Endothelial cell of umbilical vein (primary cell): ENCODE results near the gene ALG12. TPM values are rescaled to one million over a fixed set of nuclear protein-coding genes. Genes with fewer than 3 reads are reported as not detected.

ENCODE experiments used
- BruUV-seq: library from RNA; stranded (reverse); fragments of 400-500 nt; replicated peaks from 2 replicates; lab custom pipeline; 2021; lab: Mats Ljungman, UMichigan
- CTCF ChIA-PET: fragments of 300-600, 350-600 bp; sonication (Branson Sonifier 250); formaldehyde crosslinking; loops from one replicate; lab custom pipeline; 2021; ENCODE audit warnings: antibody characterized with exemption, inconsistent platforms; lab: Charles Lee
- POLR2A ChIA-PET: fragments of 300-600, 350-600 bp; sonication (Branson Sonifier 250); formaldehyde crosslinking; loops from one replicate; lab custom pipeline; 2021; ENCODE audit warnings: antibody characterized with exemption, inconsistent platforms; lab: Charles Lee
- DNase-seq: peaks from one replicate; pipeline ENCODE4 v3.0.0-alpha.2; 2011; ENCODE audit warnings: low read depth, low spot score
- FAIRE-seq: peaks from 2 replicates; lab custom pipeline; 2011; peaks lifted over from hg19 to GRCh38; lab: Jason Lieb, UNC
- H2AFZ ChIP-seq: 2 replicates; pipeline ENCODE4 v1.6.0; 2012; ENCODE audit warnings: low read depth, low read length, control low read depth, inconsistent platforms
- H3K27ac ChIP-seq: 2 replicates; pipeline ENCODE4 v1.5.1; 2011; ENCODE audit warnings: low read depth, mild to moderate bottlenecking, control low read depth, low read length, moderate library complexity; ENCODE audit not compliant: insufficient read depth
- H3K27me3 ChIP-seq, 2 experiments: 2 replicates each; pipeline versions ENCODE4 v1.6.0 to v1.6.1; 2011; ENCODE audit warnings: low read length in 2 of 2, mixed read lengths in 1 of 2; ENCODE audit not compliant: control insufficient read depth in 2 of 2, insufficient read depth in 2 of 2
- H3K36me3 ChIP-seq, 2 experiments: 2 replicates in 1 of 2; 3 replicates in 1 of 2; pipeline ENCODE4 v1.5.1; 2011; ENCODE audit warnings: low read length in 2 of 2, mild to moderate bottlenecking in 1 of 2, moderate library complexity in 1 of 2; ENCODE audit not compliant: control insufficient read depth in 2 of 2, insufficient read depth in 2 of 2; ENCODE audit errors: extremely low read depth in 1 of 2
- H3K4me1 ChIP-seq: 3 replicates; pipeline ENCODE4 v1.5.1; 2011; ENCODE audit warnings: mild to moderate bottlenecking, low read length; ENCODE audit not compliant: control insufficient read depth, insufficient read depth; ENCODE audit errors: extremely low read depth
- H3K4me2 ChIP-seq: 2 replicates; pipeline ENCODE4 v1.6.1; 2011; ENCODE audit warnings: low read length, control low read depth, mixed read lengths; ENCODE audit not compliant: insufficient read depth
- H3K4me3 ChIP-seq, 3 experiments: fragments of 200-600 bp in 1 of 3; sonication (generic), shearing (Covaris generic) in 1 of 3; replicated peaks in 1 of 3; 2 replicates each; pipeline ENCODE4 v1.5.1; 2011 to 2016; ENCODE audit warnings: control low read depth in 3 of 3, low read length in 3 of 3, mild to moderate bottlenecking in 2 of 3, inconsistent platforms in 1 of 3, low read depth in 1 of 3, moderate library complexity in 1 of 3; ENCODE audit not compliant: insufficient read depth in 1 of 3
- H3K79me2 ChIP-seq: 2 replicates; pipeline ENCODE4 v1.6.0; 2012; ENCODE audit warnings: low read length, inconsistent platforms; ENCODE audit not compliant: control insufficient read depth, insufficient read depth
- H3K9ac ChIP-seq: replicated peaks from 2 replicates; pipeline ENCODE3; 2011; ENCODE audit warnings: low read length, control low read depth; ENCODE audit not compliant: insufficient read depth; ENCODE audit errors: extremely low read depth
- H3K9me1 ChIP-seq: replicated peaks from 3 replicates; pipeline ENCODE4 v1.6.0; 2011; ENCODE audit warnings: mild to moderate bottlenecking, low read length; ENCODE audit not compliant: control insufficient read depth, insufficient read depth; ENCODE audit errors: extremely low read depth
- H3K9me3 ChIP-seq: replicated peaks from 2 replicates; pipeline ENCODE4 v1.5.1; 2012; ENCODE audit warnings: low read length, inconsistent platforms; ENCODE audit not compliant: control insufficient read depth, insufficient read depth
- H4K20me1 ChIP-seq: replicated peaks from 2 replicates; pipeline ENCODE3; 2011; ENCODE audit warnings: mild to moderate bottlenecking, low read length; ENCODE audit not compliant: control insufficient read depth, insufficient read depth; ENCODE audit errors: extremely low read depth
- CTCF ChIP-seq, 2 donors: IDR thresholded peaks; 1 replicate in 1 of 2; 2 replicates in 1 of 2; pipeline ENCODE4 v1.5.1; 2011; ENCODE audit warnings: low read length in 2 of 2, mild to moderate bottlenecking in 2 of 2, moderate library complexity in 2 of 2, control low read depth in 1 of 2, inconsistent platforms in 1 of 2, low read depth in 1 of 2; ENCODE audit not compliant: insufficient read depth in 1 of 2; ENCODE audit errors: extremely low read depth in 1 of 2
- EZH2 ChIP-seq: IDR thresholded peaks from 2 replicates; pipeline ENCODE4 v1.6.1; 2012; ENCODE audit warnings: borderline replicate concordance, low read depth, mild to moderate bottlenecking, moderate library complexity, low read length, inconsistent platforms; ENCODE audit not compliant: severe bottlenecking
- FOS ChIP-seq: IDR thresholded peaks from 2 replicates; pipeline ENCODE4 v1.6.1; 2011; ENCODE audit warnings: mild to moderate bottlenecking, low read length, moderate library complexity, borderline replicate concordance; ENCODE audit not compliant: insufficient read depth
- GATA2 ChIP-seq: IDR thresholded peaks from 2 replicates; pipeline ENCODE4 v1.7.0; 2011; ENCODE audit warnings: low read depth, mild to moderate bottlenecking, moderate library complexity, mixed read lengths, low read length; ENCODE audit not compliant: insufficient read length, insufficient read depth
- JUN ChIP-seq: IDR thresholded peaks from 2 replicates; pipeline ENCODE4 v1.6.1; 2011; ENCODE audit warnings: borderline replicate concordance, low read depth; ENCODE audit not compliant: insufficient read length, insufficient read depth
- MAX ChIP-seq: IDR thresholded peaks from 2 replicates; pipeline ENCODE4 v1.6.1; 2011; ENCODE audit not compliant: insufficient read depth, insufficient read length
- MYC ChIP-seq: IDR thresholded peaks from one replicate; pipeline ENCODE4 v1.6.1; 2011; ENCODE audit warnings: mild to moderate bottlenecking, low read depth, low read length
- POLR2A ChIP-seq: IDR thresholded peaks from 2 replicates; pipeline ENCODE4 v1.6.1; 2012; ENCODE audit warnings: low read depth, mild to moderate bottlenecking, control low read depth, low read length
- POLR2AphosphoS5 ChIP-seq: IDR thresholded peaks from 2 replicates; pipeline ENCODE4 v1.6.1; 2012; ENCODE audit warnings: low read depth, mild to moderate bottlenecking, control low read depth, low read length, moderate library complexity; ENCODE audit not compliant: insufficient read depth
- dilution Hi-C: fragments of 300-500 bp; cut with MboI; formaldehyde crosslinking; loops from one replicate; pipeline ENCODE4 v1.15.0; 2019; ENCODE audit warnings: low sequenced_read_pairs; ENCODE audit not compliant: extremely low pct_ligation_motif_present
- intact Hi-C: fragments of 100-400 bp; cut with micrococcal nuclease; formaldehyde crosslinking; loops from one replicate; pipeline ENCODE4 v1.10.0; 2022
- polyA plus RNA-seq, 4 experiments: library from polyadenylated mRNA; depleted of rRNA in 3 of 4; stranded (reverse) in 3 of 4; unstranded in 1 of 4; fragments of >200 nt; gene quantifications; 2 replicates each; pipeline versions ENCODE4 v1.2.1 to v1.2.3, GENCODE V29; 2011 to 2012; ENCODE audit warnings: missing spikeins in 1 of 4
- total RNA-seq: library from RNA; stranded (reverse); gene quantifications from 2 replicates; pipeline ENCODE4 v1.2.3, GENCODE V29; 2021

Gene ALG12
- total and polyA plus RNA-seq, 2 donors (not counting 3 experiments of a cell fraction or from before 2014, with no cell fraction given) = 14.6 to 18.0 TPM

GRCh38 chr22:49862496-49862776, 55.8 kb downstream of the ALG12 start:
- FAIRE-seq = no peak
- dilution Hi-C loops = no loop called here
- H4K20me1 ChIP-seq = peaks cover under 1% of the 10 kb centered on the region

More at GRCh38 chr22:49862496-49862776, 55.8 kb downstream of the ALG12 start:
- no peak overlapping the region for H3K27ac ChIP-seq
- DNase-seq = no peak
- no peaks in the 10 kb centered on the region for H3K27me3 ChIP-seq
- H3K4me3 ChIP-seq = no peak overlapping the region
- intact Hi-C loops = no loop called here
- TF ChIP-seq MYC = no peak
- TF ChIP-seq JUN = no peak
- no peak for TF ChIP-seq MAX
- no peak for TF ChIP-seq FOS
- no peak for TF ChIP-seq POLR2AphosphoS5
- no peak for TF ChIP-seq POLR2A
- no peak for TF ChIP-seq EZH2
- no peak for TF ChIP-seq CTCF (IDR thresholded peaks at IDR 0.05; ENCODE audit: extremely low read depth in 1 of 2, insufficient read depth in 1 of 2, low read depth in 1 of 2, low read length in 2 of 2)
- no peak for TF ChIP-seq GATA2
- H3K9me3 ChIP-seq = no peaks in the 10 kb centered on the region
- POLR2A ChIA-PET = no interaction called here
- no peaks in the 10 kb centered on the region for H3K4me1 ChIP-seq
- H3K79me2 ChIP-seq = peaks cover 97% of the 10 kb centered on the region
- no peak overlapping the region for H2AFZ ChIP-seq
- no peak overlapping the region for H3K9ac ChIP-seq
- no peaks in the 10 kb centered on the region for H3K36me3 ChIP-seq
- H3K9me1 ChIP-seq = no peaks in the 10 kb centered on the region
- no TSS peak for BruUV-seq
- CTCF ChIA-PET = interaction anchor here (0.7 kb wide), 1 partner anchor 25 kb away, joined by 3 read pairs; no protein-coding TSS in a partner anchor
- no peak overlapping the region for H3K4me2 ChIP-seq
